Muscle of back (tissue), 11 donors: ENCODE data around the gene ZNRF2. TPM values are rescaled to one million over a fixed set of nuclear protein-coding genes. Genes with fewer than 3 reads are reported as not detected.
"Not testable (repeated sequence)": the region's sequence is repeated elsewhere in the genome, so short reads cannot be mapped to it uniquely, and the experiment has no call there.

Experiments used
- DNase-seq, 3 donors: peaks; one replicate each; pipeline versions ENCODE4 v3.0.0 to v3.0.0-alpha.2; 2013
- polyA plus RNA-seq, 10 donors: library from polyadenylated mRNA; unstranded; fragments of 120-200 nt; gene quantifications; one replicate each; pipeline ENCODE4 v1.2.1, GENCODE V29; 2013; ENCODE audit not compliant: insufficient read length in 10 of 10

ZNRF2 gene
- polyA plus RNA-seq, 10 donors = 9.4 to 13.6 (median 11.2) TPM

DNA sequence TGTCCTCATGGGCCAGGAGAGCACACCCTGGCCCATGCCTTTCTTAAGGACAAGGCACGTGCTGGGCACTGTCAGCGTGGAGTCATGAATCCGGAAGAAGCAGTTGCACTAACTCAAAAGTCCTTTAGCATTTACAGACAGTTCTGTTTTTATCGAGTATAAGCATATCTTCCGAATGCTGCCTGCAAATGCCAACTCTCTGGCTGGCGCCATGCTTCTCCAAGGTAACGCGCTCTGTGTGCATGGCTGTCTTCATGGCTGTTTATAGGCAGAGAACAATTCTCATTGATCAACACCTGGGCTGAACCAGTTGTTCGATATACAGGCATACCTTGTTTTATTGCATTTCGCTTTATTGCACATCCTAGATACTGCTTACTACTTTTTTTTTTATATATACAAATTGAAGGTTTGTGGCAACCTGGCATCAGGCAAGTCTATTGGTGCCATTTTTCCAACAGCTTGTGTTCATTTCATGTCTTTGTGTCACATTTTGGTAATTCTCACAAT is 28.0 kb upstream of the ZNRF2 start:
- no peak for DNase-seq

DNA sequence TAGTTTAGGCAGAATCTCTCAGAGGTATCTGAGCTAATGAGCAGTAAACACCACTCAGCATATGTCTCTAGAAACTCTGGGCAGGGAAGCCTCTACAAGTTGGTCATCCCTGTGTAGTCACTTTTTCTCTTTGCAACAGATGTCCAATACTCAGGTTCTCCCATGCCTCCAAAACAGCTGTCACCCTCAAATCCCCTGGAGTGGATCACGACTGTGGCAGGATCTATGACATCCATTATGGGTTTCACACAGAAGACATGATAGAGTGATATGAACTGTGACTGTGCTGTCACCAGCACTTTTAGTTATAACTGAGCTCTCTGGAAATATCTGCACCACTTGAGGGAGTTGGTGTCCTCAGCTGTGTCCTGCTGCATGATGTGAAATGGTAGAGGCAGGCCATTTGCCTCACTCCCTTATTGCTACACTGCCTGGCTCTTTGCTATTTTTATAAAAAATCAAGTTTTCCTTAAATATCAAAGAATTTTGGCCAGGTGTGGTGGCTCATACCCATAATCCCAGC is 24.1 kb upstream of the ZNRF2 start:
- DNase-seq = no peak

DNA sequence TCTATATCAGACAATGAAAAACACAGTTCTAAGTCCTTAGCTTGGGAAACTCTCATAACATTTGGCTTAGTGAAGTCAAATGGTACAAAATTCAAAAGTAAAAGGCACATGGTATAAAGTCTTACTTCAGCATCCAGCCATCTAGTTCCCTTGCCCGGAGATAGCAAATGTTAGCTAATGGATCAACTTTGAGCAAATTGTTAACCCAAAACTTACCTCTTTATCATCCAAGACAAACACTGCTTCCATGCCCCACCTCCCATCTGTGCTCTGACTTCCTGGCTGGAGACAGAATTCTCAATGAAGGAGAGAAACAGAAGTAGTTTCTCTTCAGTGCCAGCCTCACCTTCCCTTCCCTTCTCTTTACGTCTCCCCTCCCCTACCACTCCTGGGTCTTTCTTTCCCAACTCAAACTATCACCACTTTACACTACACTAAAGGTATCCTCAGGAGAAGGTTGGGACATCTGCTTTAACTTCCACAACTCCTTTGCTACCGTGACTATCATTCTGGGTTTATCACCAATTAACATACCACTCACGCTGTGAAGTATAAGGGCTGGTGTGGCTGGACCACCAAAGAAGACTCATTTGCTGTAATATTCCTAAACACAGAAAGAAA is 21.2 kb upstream of the ZNRF2 start:
- no peak for DNase-seq

DNA sequence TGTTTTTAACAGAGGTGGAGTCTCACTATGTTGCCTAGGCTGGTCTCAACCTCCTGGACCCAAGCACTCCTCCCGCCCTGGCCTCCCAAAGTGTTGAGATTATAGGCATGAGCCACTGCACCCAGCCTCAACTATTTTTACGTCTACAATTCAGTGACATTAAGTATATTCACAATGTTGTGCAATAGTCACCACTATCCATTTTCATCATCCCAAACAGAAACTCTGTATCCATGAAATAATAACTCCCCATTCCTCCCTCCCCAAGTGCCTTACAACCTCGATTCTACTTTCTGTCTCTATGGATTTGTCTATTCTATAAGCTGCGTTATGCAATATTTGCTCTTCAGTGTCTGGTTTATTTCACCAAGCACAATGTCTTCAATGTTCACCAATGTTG is 20.3 kb upstream of the ZNRF2 start:
- DNase-seq = no peak

DNA sequence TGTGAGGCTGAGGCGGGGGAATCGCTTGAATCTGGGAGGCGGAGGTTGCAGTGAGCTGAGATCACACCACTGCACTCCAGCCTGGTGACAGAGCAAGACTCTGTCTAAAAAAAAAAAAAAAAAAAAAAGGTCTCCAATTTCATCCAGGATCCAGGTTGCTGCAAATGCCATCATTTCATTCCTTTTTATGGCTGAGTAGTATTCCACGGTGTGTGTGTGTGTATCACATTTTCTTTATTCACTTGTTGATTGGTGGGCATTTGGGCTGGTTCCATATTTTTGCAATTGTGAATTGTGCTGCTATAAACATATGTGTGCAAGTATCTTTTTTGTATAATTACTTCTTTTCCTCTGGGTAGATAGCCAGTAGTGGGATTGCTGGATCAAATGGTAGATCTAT is 19.2 kb upstream of the ZNRF2 start:
- not testable (repeated sequence) for DNase-seq

DNA sequence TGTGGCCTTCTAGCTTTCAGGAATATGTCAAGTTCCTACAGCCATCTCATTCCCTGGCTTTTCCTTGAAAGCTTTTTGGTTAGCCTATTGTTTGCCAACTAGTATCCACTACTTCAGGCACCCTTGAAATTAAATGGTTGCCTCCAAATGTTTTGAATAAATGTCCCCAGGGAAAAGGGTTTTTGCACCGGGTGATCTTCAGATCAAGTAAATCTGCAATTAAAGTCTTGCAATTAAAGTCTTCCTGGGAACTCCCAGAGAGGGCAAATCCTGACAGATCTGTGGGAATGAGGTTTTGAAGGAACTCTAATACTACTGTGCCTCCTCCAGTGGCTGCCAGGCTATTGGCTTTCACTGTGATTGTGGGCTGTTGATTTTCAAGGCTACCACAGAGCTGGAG is 17.7 kb upstream of the ZNRF2 start:
- DNase-seq = no peak

DNA sequence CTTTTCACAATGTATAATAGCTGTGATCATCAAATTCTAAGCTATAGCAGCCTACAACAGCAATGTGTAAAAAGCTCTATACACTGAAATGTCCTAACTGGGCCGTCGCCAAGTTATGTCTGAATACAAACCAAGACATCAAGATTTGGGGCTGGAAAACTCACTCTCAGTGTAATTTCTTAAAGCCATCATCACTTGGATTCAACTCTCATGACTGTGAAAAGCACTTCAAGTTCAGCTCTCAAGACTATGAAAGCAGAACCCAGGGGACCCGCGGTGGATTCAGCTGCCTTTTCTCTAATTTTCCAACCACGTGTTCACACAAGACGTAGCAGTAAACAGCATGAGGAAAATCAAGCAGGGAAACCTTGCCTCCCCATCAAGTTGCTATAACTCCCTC is 15.8 kb upstream of the ZNRF2 start:
- peak; percentile 47 to 84 (median 63) for DNase-seq

DNA sequence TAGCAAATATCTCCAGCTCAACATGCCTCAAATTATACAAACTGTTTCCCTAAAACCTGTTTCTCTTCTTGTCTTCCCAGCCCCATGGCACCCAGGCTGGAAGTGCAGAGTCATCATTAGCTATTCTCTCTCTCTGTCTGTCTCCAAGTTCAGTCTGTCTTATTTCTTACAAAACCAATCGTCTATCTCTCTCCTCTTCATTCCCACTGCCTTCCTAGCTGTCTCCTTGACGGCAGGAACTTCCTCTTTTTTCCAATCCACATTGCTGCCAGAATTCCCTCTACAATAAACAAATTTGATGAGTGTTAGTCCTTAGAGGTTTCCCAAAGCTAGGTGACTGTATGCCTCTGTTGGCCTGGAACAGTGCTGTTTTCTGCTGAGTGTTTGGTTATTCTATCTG is 14.9 kb upstream of the ZNRF2 start:
- no peak for DNase-seq

DNA sequence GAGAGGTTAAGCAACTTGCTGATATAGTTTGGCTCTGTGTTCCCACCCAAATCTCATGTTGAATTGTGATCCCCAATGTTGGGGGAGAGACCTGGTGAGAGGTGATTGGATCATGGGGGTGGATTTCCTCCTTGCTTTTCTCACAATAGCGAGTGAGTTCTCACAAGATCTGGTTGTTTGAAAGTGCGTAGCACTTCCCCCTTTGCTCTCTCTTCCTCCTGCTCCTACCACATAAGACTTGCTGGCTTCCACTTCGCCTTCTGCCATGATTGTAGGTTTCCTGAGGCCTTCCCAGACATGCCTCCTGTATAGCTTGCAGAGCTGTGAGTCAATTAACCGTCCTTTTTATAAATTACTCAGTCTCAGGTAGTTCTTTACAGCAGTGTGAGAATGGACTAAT is 13.5 kb upstream of the ZNRF2 start:
- DNase-seq = no peak

DNA sequence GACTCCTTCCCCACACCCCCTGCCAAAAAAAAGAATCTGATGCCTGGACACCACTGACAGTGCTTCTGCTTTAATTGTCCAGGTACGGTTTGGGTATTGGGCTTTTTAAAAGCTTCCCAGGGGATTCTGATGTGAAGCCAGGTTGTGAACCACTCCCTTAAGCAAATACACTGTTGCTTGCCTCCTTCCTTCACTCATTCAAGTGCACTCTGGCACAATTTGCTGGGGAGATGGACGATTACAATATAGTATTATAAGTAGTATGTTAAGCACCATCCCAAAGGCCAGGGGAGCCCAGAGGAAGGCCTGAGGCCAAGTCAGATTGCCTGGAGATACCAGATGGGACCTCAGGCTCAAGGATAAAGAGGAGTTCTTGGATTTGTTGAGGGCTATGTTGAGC is 12.3 kb upstream of the ZNRF2 start:
- DNase-seq = no peak

DNA sequence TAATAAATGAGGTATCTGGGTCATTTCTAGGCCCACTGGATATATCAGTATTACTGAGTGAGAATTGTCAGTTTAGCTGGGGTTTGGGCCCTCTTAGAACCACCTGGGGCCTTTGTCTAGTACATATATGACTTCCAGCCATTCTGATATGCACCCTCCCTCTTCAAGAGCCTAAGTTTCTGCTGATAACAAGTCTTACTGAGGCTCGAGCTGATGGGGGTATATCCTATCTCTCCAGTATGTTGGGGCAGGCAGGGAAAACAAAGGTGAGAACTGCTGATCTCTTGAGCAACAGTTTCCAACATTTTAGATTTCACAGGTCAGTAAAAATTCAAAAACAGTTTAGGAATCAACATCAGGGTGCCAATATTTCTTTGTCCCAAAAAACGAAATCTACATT is 10.8 kb upstream of the ZNRF2 start:
- DNase-seq = no peak

DNA sequence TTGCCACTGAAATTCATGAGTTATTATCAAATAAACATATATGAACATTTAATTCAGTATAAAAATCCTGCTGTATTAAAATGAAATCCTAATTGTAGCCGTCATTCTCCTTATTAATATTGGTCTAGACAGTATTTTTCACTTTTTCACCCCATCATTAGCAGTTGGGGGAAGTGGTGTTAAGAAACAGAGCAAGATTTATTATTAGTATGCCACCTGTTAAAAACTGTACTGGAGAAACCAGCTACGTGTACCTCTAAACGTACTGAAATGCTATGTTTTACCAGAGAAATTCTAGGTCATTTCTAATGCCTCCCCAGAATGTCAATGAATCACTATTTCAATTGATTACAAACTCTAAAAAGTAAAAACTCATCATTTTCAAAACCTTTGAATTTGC is 9.8 kb upstream of the ZNRF2 start:
- no peak for DNase-seq

DNA sequence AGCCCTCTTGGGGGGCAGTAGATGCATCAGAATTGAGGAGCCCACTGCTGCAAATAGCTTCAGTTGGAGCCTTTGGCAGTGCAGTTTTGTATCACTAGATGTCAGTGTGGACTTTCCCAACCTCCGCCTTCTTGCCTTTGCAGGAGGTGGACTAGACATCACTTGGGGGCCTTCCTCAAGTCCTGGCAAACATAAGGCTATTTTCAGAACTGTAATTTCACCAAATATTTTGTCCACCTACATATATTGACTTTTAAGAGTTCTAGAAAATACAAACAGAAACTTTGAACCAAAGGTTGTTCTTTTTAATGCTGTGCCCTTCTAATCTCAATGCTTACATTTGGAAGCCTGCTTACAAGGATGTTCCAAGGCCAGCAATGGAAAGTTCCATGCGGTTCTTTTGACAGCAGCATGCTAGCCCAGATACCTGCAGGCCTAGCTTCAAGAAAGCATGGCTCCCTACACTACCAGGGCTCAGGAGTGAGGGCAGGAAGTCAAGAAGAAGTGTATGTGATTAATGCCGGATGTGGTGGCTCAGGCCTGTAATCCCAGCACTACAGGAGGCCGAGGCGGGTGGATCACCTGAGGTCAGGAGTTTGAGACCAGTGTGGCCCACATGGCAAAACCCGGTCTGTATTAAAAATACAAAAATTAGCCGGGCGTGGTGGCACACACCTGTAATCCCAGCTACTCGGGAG is 8.0 kb upstream of the ZNRF2 start:
- peak; percentile 47 to 73 (median 49) for DNase-seq

DNA sequence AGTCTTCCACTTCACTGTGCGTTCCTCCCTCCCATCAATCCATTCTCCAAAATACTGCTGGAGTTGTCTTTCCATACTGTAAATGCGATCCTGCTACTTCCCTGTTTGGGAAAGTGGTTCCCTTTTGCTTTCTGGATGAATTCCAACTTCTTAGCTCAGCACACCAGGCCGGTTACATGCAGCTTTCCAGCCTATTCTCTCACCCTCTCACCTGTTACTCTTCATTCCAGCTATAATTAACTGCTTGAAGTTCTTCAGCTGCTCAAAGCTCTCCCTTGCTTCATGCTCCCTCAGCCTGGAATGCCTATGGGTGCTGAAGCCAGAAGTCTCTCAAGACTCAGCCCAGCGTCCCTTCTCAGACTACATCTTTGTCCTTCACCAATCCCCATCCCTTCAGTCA is 6.0 kb upstream of the ZNRF2 start:
- peak; percentile 40 to 67 (median 57) for DNase-seq

DNA sequence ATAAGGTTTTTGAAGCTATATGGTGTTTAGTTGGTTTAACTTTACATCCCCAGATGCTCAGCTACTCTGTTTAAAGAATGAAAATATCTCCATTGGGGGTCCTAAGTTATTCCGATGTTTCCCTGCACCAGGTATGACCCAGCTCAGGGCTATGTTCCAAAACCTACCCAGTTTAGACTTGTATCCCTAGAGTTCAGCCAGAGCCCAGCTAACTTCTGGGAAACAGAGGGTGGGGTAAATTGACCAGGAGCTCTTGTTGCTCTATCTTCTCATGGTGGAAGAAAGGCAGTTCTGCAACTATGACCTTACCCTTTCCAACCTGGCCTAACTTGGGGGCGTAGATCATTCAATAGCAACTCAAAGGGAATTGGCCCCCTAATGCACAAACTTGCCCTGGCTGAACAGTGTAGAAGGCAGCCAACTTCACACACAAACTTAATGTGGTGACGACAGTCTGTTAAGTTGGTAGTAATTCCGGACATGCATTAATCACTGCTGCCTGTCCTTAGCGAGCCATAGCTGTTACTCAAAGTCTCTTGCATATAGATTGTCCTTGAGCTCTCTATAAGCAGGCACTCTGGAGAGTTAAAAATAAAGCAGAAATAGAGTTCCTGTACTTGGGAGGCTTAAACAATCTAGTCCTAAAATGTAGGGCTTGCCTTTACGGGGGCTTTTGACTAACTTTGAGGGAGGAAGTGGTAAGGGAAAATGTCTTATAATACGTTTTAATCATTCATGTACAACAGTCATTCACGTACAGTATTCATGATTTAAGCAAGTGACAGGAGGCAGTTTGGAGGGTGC is 5.3 kb upstream of the ZNRF2 start:
- no peak for DNase-seq

DNA sequence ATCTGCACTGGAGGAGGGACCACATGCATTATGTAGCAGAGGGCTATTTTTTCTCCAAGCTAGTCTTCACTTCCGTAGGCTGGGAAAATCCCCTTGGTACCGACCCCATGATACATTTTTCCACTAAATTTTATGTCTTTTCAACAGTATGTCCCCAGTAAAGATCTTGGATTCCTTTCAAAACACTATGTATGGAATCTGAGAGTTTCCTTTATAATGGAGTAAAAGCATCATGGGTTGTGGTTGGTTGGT is 4.8 kb upstream of the ZNRF2 start:
- no peak for DNase-seq

DNA sequence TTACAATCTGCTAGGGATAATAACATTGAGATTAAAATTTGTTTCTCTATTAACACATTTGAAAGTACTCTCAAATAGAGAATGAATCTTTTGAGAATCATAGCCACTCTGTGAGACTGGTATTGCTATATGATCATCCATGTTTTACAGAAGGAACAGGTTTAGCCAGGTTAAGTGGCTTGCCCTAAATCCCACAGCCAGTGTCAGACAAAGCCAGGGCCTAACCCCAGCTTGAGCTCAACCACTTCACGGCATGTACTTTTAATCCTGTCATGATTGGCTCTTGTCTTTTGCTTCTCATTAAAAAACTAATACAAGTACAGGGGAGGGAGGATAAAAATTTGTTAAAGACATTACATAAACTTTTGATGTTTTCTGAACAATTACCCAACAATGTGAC is 3.8 kb upstream of the ZNRF2 start:
- DNase-seq = no peak

DNA sequence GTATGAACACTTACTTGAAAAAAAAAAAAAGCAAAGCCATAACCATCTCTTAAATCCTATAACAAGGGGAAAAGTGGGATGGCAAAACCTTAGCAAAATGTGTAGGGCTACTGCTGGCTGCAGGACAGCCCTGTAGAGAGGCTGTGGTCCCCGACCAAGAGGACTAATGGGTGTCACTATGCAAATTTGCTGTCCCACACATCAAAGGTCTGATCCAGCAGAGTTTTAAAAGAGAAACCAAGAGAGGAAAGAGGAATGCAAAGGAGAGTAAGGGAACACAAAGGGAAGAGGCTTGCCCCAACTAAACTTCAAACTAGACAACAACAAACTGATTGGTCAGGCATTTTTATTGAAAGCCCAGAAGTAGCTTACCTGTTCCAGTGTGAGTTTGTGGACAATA is 3.1 kb upstream of the ZNRF2 start:
- no peak for DNase-seq

DNA sequence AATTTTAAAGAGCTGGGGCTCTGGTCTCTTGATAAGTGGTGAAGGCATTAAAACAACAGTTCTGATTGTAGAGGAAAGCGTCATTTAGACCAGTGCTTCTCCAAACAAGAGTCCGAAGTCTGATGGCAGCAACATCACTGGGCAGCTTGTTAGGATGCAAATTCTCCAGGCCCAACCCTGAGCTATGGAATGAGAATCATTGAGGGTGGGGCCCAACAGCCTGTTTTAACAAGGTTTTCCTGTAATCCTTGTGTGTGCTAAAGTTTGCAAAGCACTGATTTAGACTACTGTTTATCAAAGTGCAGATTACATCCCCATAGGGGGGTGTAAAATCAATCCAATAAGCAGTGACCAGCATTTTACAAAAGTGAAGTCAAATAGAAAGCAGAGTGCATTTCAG is 2.6 kb upstream of the ZNRF2 start:
- DNase-seq = no peak

DNA sequence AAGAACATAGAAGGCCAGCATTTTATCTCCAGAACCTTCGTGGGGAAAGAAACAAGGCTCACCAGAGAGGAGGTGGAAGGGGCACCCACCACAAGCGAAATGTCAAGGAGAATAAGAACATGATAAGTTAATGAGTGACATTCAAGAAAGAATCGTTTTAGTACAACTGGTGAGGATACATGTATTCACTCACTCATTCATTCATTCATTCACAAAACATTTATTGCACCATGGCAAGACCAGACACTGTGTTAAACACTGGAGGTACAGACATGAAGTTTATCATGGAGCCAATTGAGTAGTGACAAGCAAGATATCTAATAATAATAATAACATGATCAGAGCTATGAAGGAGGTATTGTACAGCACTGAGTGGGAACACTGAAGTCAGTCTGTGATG is 1.7 kb upstream of the ZNRF2 start:
- no peak for DNase-seq

DNA sequence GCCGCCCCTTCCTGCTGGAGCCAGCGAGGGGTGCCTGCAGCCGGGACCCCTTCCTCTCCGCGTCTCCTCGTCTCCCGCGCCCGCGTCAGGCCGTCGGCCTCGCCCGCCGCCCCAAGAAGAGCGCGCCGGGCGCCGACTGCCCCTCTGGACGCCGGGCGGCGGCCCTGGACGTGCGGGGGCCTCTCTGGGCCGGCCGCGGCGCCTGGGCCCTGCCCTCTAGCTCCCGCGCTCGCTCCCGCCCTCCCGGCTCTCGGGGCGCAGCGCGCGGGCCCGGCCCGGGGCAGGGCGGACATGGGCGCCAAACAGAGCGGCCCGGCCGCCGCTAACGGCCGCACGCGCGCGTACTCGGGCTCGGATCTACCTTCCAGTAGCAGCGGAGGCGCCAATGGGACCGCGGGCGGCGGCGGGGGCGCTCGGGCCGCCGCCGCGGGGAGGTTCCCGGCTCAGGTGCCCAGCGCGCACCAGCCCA is 704 bp downstream of the ZNRF2 start:
- peak in 1 of 3 donors; percentile 36 for DNase-seq

DNA sequence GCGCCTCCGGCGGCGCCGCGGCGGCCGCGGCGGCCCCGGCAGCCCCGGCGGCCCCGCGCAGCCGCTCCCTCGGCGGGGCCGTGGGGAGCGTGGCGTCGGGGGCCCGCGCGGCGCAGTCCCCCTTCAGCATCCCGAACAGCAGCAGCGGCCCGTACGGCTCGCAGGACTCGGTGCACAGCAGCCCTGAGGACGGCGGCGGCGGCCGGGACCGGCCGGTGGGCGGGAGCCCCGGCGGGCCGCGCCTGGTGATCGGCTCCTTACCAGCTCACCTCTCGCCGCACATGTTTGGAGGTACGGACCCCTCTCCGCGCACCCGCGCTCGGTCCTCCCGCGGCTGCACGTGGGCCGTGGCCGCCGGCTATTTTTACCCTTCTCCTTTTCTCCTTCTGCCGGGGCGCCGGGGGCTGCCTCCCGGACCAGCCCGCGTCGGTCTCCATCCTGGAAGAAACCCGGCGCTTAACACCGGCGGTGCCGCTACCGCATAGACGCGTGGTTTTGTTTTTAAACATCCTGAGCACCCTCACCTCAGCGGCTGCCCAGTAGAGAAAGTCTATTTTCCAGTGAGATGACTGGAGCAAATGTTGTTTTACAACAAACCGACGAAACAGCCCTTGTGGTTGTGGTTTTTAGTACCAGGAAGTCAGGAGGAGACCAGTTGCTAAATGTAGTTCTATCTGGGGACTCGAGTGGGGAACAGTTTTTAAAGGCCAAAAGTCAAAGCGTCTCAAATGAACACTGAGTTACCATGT is 1.3 kb downstream of the ZNRF2 start:
- DNase-seq = peak; percentile 24 to 76 (median 42)
